ENCODE measurements around the gene MED19. TPM values are rescaled to one million over a fixed set of nuclear protein-coding genes. Genes with fewer than 3 reads are reported as not detected.
"Not testable (repeated sequence)": the region's sequence is repeated elsewhere in the genome, so short reads cannot be mapped to it uniquely, and the experiment has no call there.

The MED19 gene
- total and polyA plus RNA-seq, 5 experiments from 2014 or later: 9.3 to 17.4 (median 12.8) TPM

- Mint-ChIP-seq H3K4me3 (no peak overlapping the region), H3K27ac (peak overlapping the region in 4 of 10 donors; percentile 15 to 89 (median 72)), H3K9me3 (no peaks in the 10 kb centered on the region), H3K4me1 (peaks cover 4 to 9% (median 5%) of the 10 kb centered on the region in 4 donors), H3K27me3 (no peaks in the 10 kb centered on the region), H3K36me3 (peaks cover 0 to 77% (median 13%) of the 10 kb centered on the region in 3 donors)
- POLR2A ChIA-PET: interaction anchor here (0.7 kb wide), 1 partner anchor 202 kb away, joined by 3 read pairs; no protein-coding TSS in a partner anchor
- ATAC-seq (no peak), DNase-seq (peak in 1 of 10 donors; percentile 1)
Observed at GRCh38 chr11:57703341-57703740, 8.7 kb downstream of the MED19 start.

- H3K4me1 Mint-ChIP-seq: peaks cover 0 to 3% (median 0%) of the 10 kb centered on the region in 4 donors
- H3K36me3 Mint-ChIP-seq: peaks cover 0 to 92% (median 20%) of the 10 kb centered on the region in 3 donors
- no peaks in the 10 kb centered on the region for H3K27me3 Mint-ChIP-seq
- DNase-seq: no peak
- POLR2A ChIA-PET: no interaction called here
- ATAC-seq: no peak
- no peak overlapping the region for H3K4me3 Mint-ChIP-seq
- peak overlapping the region in 3 of 10 donors; percentile 7 to 50 (median 14) for H3K27ac Mint-ChIP-seq
- H3K9me3 Mint-ChIP-seq: no peaks in the 10 kb centered on the region
Observed at GRCh38 chr11:57700425-57700824, 11.6 kb downstream of the MED19 start.

DNA sequence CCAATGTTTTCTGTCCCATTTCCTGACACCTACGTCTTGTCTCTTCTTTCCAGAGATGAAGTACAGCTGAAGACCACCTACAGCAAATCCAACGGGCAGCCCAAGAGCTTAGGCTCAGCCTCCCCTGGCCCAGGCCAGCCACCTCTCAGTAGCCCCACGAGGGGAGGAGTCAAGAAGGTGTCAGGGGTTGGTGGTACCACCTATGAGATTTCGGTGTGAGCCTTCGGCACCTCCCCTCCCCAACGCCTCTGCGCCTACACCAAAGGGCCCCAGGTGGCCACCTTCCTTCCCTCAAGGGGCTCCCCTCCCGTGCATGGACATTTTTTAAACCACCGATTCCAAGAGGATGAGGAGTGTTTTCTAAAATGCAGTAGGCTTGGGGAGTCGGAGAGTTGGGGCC is 12.2 kb downstream of the MED19 start:
- peak overlapping the region in 1 of 10 donors; percentile 73 for H3K27ac Mint-ChIP-seq
- H3K9me3 Mint-ChIP-seq: no peaks in the 10 kb centered on the region
- no peaks in the 10 kb centered on the region for H3K27me3 Mint-ChIP-seq
- peaks cover 0 to 94% (median 20%) of the 10 kb centered on the region in 3 donors for H3K36me3 Mint-ChIP-seq
- POLR2A ChIA-PET: no interaction called here
- DNase-seq (no peak), ATAC-seq (peak in 1 of 2 donors; percentile 37)
- H3K4me3 Mint-ChIP-seq: no peak overlapping the region
- peaks cover 0 to 3% (median 0%) of the 10 kb centered on the region in 4 donors for H3K4me1 Mint-ChIP-seq

DNA sequence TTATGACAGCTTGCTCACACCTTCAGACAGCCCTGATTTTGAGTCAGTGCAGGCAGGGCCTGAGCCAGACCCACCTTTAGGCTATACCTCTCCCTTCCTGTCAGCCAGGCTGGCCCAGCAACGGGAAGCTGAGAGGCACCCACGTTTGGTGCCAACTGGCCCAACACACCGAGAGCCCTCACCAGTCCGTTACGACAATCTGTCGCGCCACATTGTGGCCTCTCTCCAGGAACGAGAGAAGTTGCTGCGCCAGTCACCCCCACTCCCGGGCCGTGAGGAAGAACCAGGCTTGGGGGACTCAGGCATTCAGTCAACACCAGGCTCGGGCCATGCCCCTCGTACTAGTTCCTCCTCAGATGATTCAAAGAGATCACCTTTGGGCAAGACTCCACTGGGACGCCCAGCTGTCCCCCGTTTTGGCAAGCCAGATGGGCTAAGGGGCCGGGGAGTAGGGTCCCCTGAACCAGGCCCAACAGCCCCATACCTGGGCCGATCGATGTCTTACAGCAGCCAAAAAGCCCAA is 13.1 kb downstream of the MED19 start:
- Mint-ChIP-seq H3K27me3 (no peaks in the 10 kb centered on the region), H3K4me1 (peaks cover 0 to 1% (median 0%) of the 10 kb centered on the region in 4 donors), H3K9me3 (no peaks in the 10 kb centered on the region), H3K36me3 (peaks cover 0 to 93% (median 16%) of the 10 kb centered on the region in 3 donors), H3K27ac (peak overlapping the region in 3 of 10 donors; percentile 16 to 89 (median 69)), H3K4me3 (no peak overlapping the region)
- POLR2A ChIA-PET: no interaction called here
- peak in 1 of 2 donors; percentile 14 for ATAC-seq
- no peak for DNase-seq

DNA sequence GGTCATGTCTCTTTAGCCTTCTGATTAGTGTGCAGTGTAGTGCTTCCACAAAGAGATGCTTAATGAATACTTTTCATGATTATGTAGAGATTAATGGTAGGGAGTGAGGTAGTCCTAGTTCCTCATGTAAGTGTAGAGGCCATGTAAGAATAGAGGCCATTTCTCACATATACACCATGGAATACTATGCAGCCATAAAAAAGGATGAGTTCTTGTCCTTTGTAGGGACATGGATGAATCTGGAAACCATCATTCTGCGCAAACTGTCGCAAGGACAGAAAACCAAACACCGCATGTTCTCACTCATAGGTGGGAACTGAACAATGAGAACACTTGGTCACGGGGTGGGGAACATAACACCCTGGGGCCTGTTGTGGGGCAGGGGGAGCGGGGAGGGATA is 21.5 kb downstream of the MED19 start:
- H3K27me3 Mint-ChIP-seq, ATAC-seq, DNase-seq, POLR2A ChIA-PET, H3K4me1 Mint-ChIP-seq, H3K4me3 Mint-ChIP-seq, H3K9me3 Mint-ChIP-seq, H3K27ac Mint-ChIP-seq: not testable (repeated sequence)
- peaks cover 11 to 91% (median 17%) of the 10 kb centered on the region in 3 donors for H3K36me3 Mint-ChIP-seq

GRCh38 chr11:57681168-57681567 is 30.8 kb downstream of the MED19 start:
- DNase-seq (no peak), ATAC-seq (no peak)
- H3K9me3 Mint-ChIP-seq: no peaks in the 10 kb centered on the region
- H3K4me3 Mint-ChIP-seq: peak overlapping the region in 2 of 10 donors; percentile 4 to 22
- POLR2A ChIA-PET: interaction anchor here (1.6 kb wide), 1 partner anchor 12 kb away, joined by 6 read pairs; no protein-coding TSS in a partner anchor
- H3K4me1 Mint-ChIP-seq: peaks cover 24 to 62% (median 45%) of the 10 kb centered on the region in 4 donors
- peaks cover 8 to 78% (median 20%) of the 10 kb centered on the region in 3 donors for H3K36me3 Mint-ChIP-seq
- no peaks in the 10 kb centered on the region for H3K27me3 Mint-ChIP-seq
- H3K27ac Mint-ChIP-seq: peak overlapping the region in 6 of 10 donors; percentile 31 to 61 (median 40)

DNA sequence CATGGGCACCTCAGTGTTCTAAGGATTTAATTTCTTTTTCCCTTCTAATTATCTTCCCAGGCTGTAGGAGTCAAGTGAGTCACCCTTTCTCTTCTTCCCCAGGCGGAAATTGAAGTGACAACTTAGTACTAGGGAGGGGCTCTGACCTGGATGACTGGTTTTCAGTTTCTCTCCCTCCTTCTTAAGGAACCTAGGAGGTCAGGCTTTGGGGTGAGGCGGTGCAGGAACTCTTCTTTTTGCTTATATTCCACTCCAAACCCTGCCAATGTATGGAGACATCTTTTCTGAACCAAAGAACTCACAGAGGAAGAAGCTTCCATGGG is 31.5 kb downstream of the MED19 start:
- ATAC-seq (no peak), DNase-seq (no peak)
- peaks cover 8 to 79% (median 20%) of the 10 kb centered on the region in 3 donors for H3K36me3 Mint-ChIP-seq
- H3K27ac Mint-ChIP-seq: peak overlapping the region in 6 of 10 donors; percentile 31 to 80 (median 40)
- no peaks in the 10 kb centered on the region for H3K27me3 Mint-ChIP-seq
- peaks cover 26 to 68% (median 52%) of the 10 kb centered on the region in 4 donors for H3K4me1 Mint-ChIP-seq
- H3K4me3 Mint-ChIP-seq: peak overlapping the region in 2 of 10 donors; percentile 9 to 38
- no peaks in the 10 kb centered on the region for H3K9me3 Mint-ChIP-seq
- POLR2A ChIA-PET: interaction anchor here (1.6 kb wide), 1 partner anchor 13 kb away, joined by 6 read pairs; no protein-coding TSS in a partner anchor

- POLR2A ChIA-PET: no interaction called here
- peaks cover 29 to 79% (median 63%) of the 10 kb centered on the region in 4 donors for H3K4me1 Mint-ChIP-seq
- H3K27me3 Mint-ChIP-seq: no peaks in the 10 kb centered on the region
- H3K27ac Mint-ChIP-seq: peak overlapping the region in 2 of 10 donors; percentile 61 to 65
- H3K9me3 Mint-ChIP-seq: no peaks in the 10 kb centered on the region
- peaks cover 8 to 78% (median 18%) of the 10 kb centered on the region in 3 donors for H3K36me3 Mint-ChIP-seq
- DNase-seq: no peak
- H3K4me3 Mint-ChIP-seq: no peak overlapping the region
- ATAC-seq: no peak
Observed at GRCh38 chr11:57679396-57679795, 32.6 kb downstream of the MED19 start.

- H3K9me3 Mint-ChIP-seq: no peaks in the 10 kb centered on the region
- ATAC-seq (no peak), DNase-seq (no peak)
- H3K36me3 Mint-ChIP-seq: peaks cover 0 to 76% (median 12%) of the 10 kb centered on the region in 3 donors
- POLR2A ChIA-PET: no interaction called here
- H3K27me3 Mint-ChIP-seq: no peaks in the 10 kb centered on the region
- H3K4me1 Mint-ChIP-seq: peaks cover 34 to 86% (median 79%) of the 10 kb centered on the region in 4 donors
- H3K4me3 Mint-ChIP-seq: peak overlapping the region in 8 of 10 donors; percentile 4 to 46 (median 12)
- H3K27ac Mint-ChIP-seq: peak overlapping the region in 8 of 10 donors; percentile 4 to 86 (median 49)
Observed at GRCh38 chr11:57675176-57675941, 36.7 kb downstream of the MED19 start.

DNA sequence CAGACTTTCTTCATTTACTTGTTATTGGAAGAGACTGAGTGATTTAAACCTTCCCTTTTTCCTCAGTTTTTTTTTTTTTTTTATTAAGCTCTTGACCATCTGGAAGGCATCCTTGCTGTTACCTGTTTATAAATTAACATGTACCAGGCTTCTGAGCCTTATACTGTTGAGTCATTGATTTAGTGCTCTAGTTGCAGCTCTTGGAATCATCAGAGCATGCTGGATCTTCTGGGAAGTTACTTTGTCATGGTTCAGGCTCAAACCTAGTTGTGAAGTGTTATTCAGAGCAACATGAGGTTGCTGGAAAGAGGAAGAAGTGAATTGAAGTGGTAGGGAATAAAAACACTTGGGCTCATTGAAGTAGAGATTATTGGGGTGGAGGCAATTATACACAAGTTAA is 37.8 kb downstream of the MED19 start:
- POLR2A ChIA-PET: interaction anchor here (0.7 kb wide), 1 partner anchor 32 kb away, joined by 3 read pairs; no protein-coding TSS in a partner anchor
- peak overlapping the region in 7 of 10 donors; percentile 2 to 57 (median 46) for H3K4me3 Mint-ChIP-seq
- no peaks in the 10 kb centered on the region for H3K27me3 Mint-ChIP-seq
- ATAC-seq (no peak), DNase-seq (no peak)
- H3K4me1 Mint-ChIP-seq: peaks cover 36 to 85% (median 83%) of the 10 kb centered on the region in 4 donors
- peaks cover 0 to 75% (median 12%) of the 10 kb centered on the region in 3 donors for H3K36me3 Mint-ChIP-seq
- H3K9me3 Mint-ChIP-seq: no peaks in the 10 kb centered on the region
- H3K27ac Mint-ChIP-seq: peak overlapping the region in 7 of 10 donors; percentile 6 to 65 (median 46)

GRCh38 chr11:57668434-57668782 is 43.6 kb downstream of the MED19 start:
- peak overlapping the region; percentile 88 to 97 (median 92) for H3K4me3 Mint-ChIP-seq
- peak overlapping the region; percentile 92 to 100 (median 99) for H3K27ac Mint-ChIP-seq
- H3K27me3 Mint-ChIP-seq: no peaks in the 10 kb centered on the region
- DNase-seq (peak in 3 of 10 donors; percentile 32 to 68 (median 47)), ATAC-seq (peak in 1 of 2 donors; percentile 13)
- POLR2A ChIA-PET: interaction anchor here (0.6 to 2.8 kb wide), 6 partner anchors 11 to 154 kb away, joined by 3 to 27 read pairs (median 4); partner anchors contain the start of genes CLP1, MED19, SELENOH and TMX2
- H3K36me3 Mint-ChIP-seq: peaks cover 0 to 25% (median 6%) of the 10 kb centered on the region in 3 donors
- H3K4me1 Mint-ChIP-seq: peaks cover 38 to 60% (median 57%) of the 10 kb centered on the region in 4 donors
- H3K9me3 Mint-ChIP-seq: peaks cover 0 to 3% (median 0%) of the 10 kb centered on the region in 9 donors

- POLR2A ChIA-PET: interaction anchor here (0.6 to 2.8 kb wide), 16 partner anchors 11 to 910 kb away, joined by 3 to 27 read pairs (median 4); partner anchors contain the start of genes CLP1, LPXN, MED19 and SELENOH
- H3K27ac Mint-ChIP-seq: peak within 1 kb of the TSS; percentile 98 to 100 (median 99)
- DNase-seq (peak in 9 of 10 donors; percentile 98 to 100 (median 100)), ATAC-seq (peak; percentile 85 to 88)
- peaks cover 33 to 54% (median 52%) of the 10 kb centered on the region in 4 donors for H3K4me1 Mint-ChIP-seq
- H3K9me3 Mint-ChIP-seq: peaks cover 0 to 3% (median 0%) of the 10 kb centered on the region in 9 donors
- peak within 1 kb of the TSS; percentile 88 to 97 (median 92) for H3K4me3 Mint-ChIP-seq
- H3K36me3 Mint-ChIP-seq: peaks cover 0 to 20% (median 2%) of the 10 kb centered on the region in 3 donors
- no peaks in the 10 kb centered on the region for H3K27me3 Mint-ChIP-seq
Observed at GRCh38 chr11:57667736-57668433, 44.1 kb downstream of the MED19 start, which contains the start of gene ZDHHC5. Gene ZDHHC5 (plus strand): TSS chr11:57668114. CDS start chr11:57673091, 4,977 bp downstream.
